WERI-Rb-1 (cell line): ENCODE data around the gene C11orf87.

Experiments
- DNase-seq: peaks from one replicate; pipeline ENCODE4 v3.0.0-alpha.2; 2020
- H3K27ac ChIP-seq: fragments of 250-450 bp; sonication (Bioruptor Pico); 2 replicates; pipeline ENCODE4 v1.5.1; 2020; ENCODE audit warnings: mild to moderate bottlenecking, moderate library complexity
- H3K27me3 ChIP-seq: fragments of 250-450 bp; sonication (Bioruptor Pico); 2 replicates; pipeline ENCODE4 v1.5.1; 2021; ENCODE audit warnings: mild to moderate bottlenecking, low read depth, moderate library complexity; ENCODE audit not compliant: insufficient read depth, severe bottlenecking
- H3K36me3 ChIP-seq: fragments of 250-450 bp; sonication (Bioruptor Pico); 2 replicates; pipeline ENCODE4 v1.5.1; 2020; ENCODE audit warnings: mild to moderate bottlenecking, moderate library complexity
- H3K4me3 ChIP-seq: 2 replicates; pipeline ENCODE4 v1.5.1; 2011; ENCODE audit warnings: low read depth, mild to moderate bottlenecking, control low read depth, low read length
- H3K9me3 ChIP-seq: fragments of 250-450 bp; sonication (Bioruptor Pico); 2 replicates; pipeline ENCODE4 v1.5.1; 2021; ENCODE audit warnings: mild to moderate bottlenecking, moderate library complexity; ENCODE audit not compliant: severe bottlenecking
- CTCF ChIP-seq: IDR thresholded peaks from 2 replicates; pipeline ENCODE4 v1.5.1; 2011; ENCODE audit warnings: low read depth, mild to moderate bottlenecking, control low read depth, inconsistent platforms, low read length

Gene C11orf87

GRCh38 chr11:109443052-109443451, 21.1 kb downstream of the C11orf87 start:
- DNase-seq, result peak; percentile 17
- no peaks in the 10 kb centered on the region for H3K9me3 ChIP-seq
- H3K27me3 ChIP-seq, result no peaks in the 10 kb centered on the region
- H3K36me3 ChIP-seq, result no peaks in the 10 kb centered on the region
- no peak overlapping the region for H3K4me3 ChIP-seq
- no peak for TF ChIP-seq CTCF
- H3K27ac ChIP-seq, result no peak overlapping the region

- H3K4me3 ChIP-seq, result no peak overlapping the region
- DNase-seq, result no peak
- H3K36me3 ChIP-seq, result no peaks in the 10 kb centered on the region
- H3K9me3 ChIP-seq, result no peaks in the 10 kb centered on the region
- H3K27ac ChIP-seq, result no peak overlapping the region
- no peaks in the 10 kb centered on the region for H3K27me3 ChIP-seq
- no peak for TF ChIP-seq CTCF
These were observed 32.9 kb downstream of the C11orf87 start for GRCh38 chr11:109454857-109455256.
